Bronchial smooth muscle cell (primary cell): Measurements from ENCODE around the gene SPZ1. TPM values are rescaled to one million over a fixed set of nuclear protein-coding genes. Genes with fewer than 3 reads are reported as not detected.

ENCODE experiments used
- total RNA-seq: library from RNA; depleted of rRNA; stranded (reverse); fragments of >200 nt; gene quantifications from 2 replicates; pipeline ENCODE4 v1.2.1, GENCODE V29; 2014

Gene SPZ1, protein sequence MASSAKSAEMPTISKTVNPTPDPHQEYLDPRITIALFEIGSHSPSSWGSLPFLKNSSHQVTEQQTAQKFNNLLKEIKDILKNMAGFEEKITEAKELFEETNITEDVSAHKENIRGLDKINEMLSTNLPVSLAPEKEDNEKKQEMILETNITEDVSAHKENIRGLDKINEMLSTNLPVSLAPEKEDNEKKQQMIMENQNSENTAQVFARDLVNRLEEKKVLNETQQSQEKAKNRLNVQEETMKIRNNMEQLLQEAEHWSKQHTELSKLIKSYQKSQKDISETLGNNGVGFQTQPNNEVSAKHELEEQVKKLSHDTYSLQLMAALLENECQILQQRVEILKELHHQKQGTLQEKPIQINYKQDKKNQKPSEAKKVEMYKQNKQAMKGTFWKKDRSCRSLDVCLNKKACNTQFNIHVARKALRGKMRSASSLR
- not detected in 2 replicates for total RNA-seq

DNA sequence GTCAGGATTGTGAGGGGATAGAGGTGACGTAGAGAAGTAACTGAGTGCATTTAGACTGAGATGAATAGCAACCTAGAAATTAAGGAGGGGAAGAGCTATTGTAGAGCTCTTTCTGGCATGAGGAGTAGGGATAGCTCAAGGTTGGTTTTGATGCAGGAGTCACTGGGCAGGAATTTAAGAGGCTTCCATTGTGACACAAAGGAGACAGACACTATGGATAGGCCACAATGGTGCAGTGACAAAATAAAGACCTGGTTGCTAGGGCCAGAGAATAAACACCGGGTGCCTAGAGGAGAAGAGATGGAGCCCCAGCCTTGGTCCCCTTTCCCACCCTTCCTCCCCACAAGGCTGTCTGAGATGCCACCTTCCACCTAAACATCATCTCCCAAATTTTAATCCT, at the start of gene SPZ1:
SPZ1 (plus strand) TSS at position 301 of the 400 bp plus-strand sequence. CDS start 214 bp downstream, outside the sequence.

Other genes starting within 250 kb of the SPZ1 start
- gene SERINC5, start 64.0 kb upstream of the SPZ1 start, total RNA-seq: 9.0 and 11.8 TPM in 2 replicates
- 17.2 and 19.4 TPM in 2 replicates for gene ZFYVE16, start 88.1 kb downstream of the SPZ1 start, total RNA-seq
- gene FAM151B, start 168.1 kb downstream of the SPZ1 start, total RNA-seq: 3.9 and 6.9 TPM in 2 replicates